ENCODE measurements around the gene TEPSIN. TPM values are rescaled to one million over a fixed set of nuclear protein-coding genes. Genes with fewer than 3 reads are reported as not detected.

Gene TEPSIN
- total and polyA plus RNA-seq, 9 donors = 2.5 to 30.2 (median 24.5) TPM

DNA sequence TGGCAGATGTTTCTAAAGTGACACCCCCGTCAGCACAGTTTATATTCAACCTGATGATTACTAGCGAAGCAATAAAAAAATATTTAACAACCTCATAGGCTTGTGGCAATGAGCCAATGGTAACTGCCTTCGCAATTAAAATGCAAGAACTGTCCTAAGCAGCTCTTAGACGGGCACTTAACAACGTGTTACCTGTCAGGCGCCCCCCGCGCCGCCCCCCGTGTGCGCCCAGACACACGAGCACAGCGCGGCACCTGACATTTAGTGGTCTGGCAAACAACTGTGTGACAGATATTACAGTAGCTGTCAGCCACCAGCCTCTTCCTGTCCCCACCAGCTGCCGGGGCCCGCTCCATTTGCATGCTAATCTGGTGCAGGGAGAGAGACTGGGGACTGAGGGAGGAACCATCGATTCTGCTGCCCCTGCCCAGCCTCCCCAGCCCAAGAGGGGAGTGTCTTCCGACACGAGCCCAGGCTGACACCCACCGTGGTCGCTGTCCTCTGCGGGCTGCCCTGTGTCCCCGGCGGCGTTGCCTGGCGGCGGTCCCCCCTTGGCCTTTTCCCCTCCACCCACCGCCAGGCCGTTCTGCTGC lies 12.9 kb upstream of the TEPSIN start:
- H3K4me3 ChIP-seq = no peak overlapping the region
- no peak for DNase-seq
- no peaks in the 10 kb centered on the region for H3K27me3 ChIP-seq
- H3K36me3 ChIP-seq = no peaks in the 10 kb centered on the region
- intact Hi-C loops (cut with DNase I) = loop anchor here (2.0 to 10.0 kb wide), 4 partner anchors 233 to 353 kb away; no protein-coding TSS in a partner anchor
- H3K4me1 ChIP-seq (ENCODE audit: insufficient read depth) = peaks cover 3% of the 10 kb centered on the region
- 84 to 86% (median 86%) methylated on average over 29 of the region's 29 CpGs for WGBS, 3 donors
- no peak overlapping the region for H3K27ac ChIP-seq
- TF ChIP-seq EP300 (IDR thresholded peaks at IDR 0.05) (no peak), POLR2A (IDR thresholded peaks at IDR 0.05) (no peak), CTCF (IDR thresholded peaks at IDR 0.05) (no peak)
- no peaks in the 10 kb centered on the region for H3K9me3 ChIP-seq

DNA sequence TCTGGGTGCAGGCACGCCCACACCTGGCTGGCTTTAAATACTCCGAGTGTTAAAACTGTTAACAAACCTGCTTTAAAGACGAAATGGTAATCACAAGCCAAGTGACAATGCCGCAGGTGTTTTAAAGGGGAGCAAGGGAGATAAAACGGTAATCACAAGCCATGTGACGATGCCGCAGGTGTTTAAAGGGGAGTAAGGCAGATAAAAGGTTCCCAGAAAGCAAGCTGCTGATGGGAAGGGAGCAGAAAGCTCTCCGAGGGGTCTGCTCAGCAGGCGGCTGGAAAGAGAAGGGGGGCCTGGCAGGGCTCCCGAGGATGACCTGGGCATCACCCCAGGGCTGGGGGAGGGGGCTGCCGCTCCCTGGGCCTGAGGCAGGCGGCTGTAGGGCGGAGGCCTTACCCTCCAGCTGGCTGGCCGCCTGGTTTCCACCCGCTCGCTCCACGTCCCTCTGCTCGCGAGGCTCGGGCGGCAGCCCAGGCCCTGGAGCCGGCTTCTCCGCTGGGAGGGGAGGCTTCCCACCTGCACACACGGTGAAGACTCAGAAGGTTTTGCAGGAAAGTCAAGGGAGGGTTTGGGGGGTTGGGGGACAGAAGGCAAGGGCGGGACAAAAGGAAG lies 12.3 kb upstream of the TEPSIN start:
- WGBS, 3 donors = 76 to 81% (median 79%) methylated on average over 25 of the region's 25 CpGs
- intact Hi-C loops (cut with DNase I) = loop anchor here (5.0 to 10.0 kb wide), 2 partner anchors 351 to 354 kb away; no protein-coding TSS in a partner anchor
- no peak overlapping the region for H3K4me3 ChIP-seq

GRCh38 chr17:81250286-81251093 lies 11.6 kb upstream of the TEPSIN start:
- H3K27ac ChIP-seq = no peak overlapping the region
- no peaks in the 10 kb centered on the region for H3K27me3 ChIP-seq
- peaks cover 3% of the 10 kb centered on the region for H3K4me1 ChIP-seq (ENCODE audit: insufficient read depth)
- H3K4me3 ChIP-seq = no peak overlapping the region
- no peaks in the 10 kb centered on the region for H3K9me3 ChIP-seq
- no peak for DNase-seq
- no peak for TF ChIP-seq CTCF (IDR thresholded peaks at IDR 0.05)
- intact Hi-C loops (cut with DNase I) = loop anchor here (5.0 to 10.0 kb wide), 2 partner anchors 352 to 354 kb away; no protein-coding TSS in a partner anchor
- WGBS, 3 donors = 87 to 89% (median 89%) methylated on average over 24 to 31 of the region's 31 CpGs
- no peaks in the 10 kb centered on the region for H3K36me3 ChIP-seq

More for the DNA sequence above, 12.3 kb upstream of the TEPSIN start:
- DNase-seq = no peak
- Histone ChIP-seq H3K9me3 (no peaks in the 10 kb centered on the region), H3K4me1 (ENCODE audit: insufficient read depth) (peaks cover 3% of the 10 kb centered on the region), H3K36me3 (no peaks in the 10 kb centered on the region), H3K27me3 (no peaks in the 10 kb centered on the region), H3K27ac (no peak overlapping the region)
- no peak for TF ChIP-seq CTCF (IDR thresholded peaks at IDR 0.05)
- TF ChIP-seq EP300 (IDR thresholded peaks at IDR 0.05) = no peak
- no peak for TF ChIP-seq POLR2A (IDR thresholded peaks at IDR 0.05)

GRCh38 chr17:81249223-81250040 lies 10.6 kb upstream of the TEPSIN start:
- Histone ChIP-seq H3K4me1 (ENCODE audit: insufficient read depth) (no peaks in the 10 kb centered on the region), H3K36me3 (no peaks in the 10 kb centered on the region), H3K27ac (no peak overlapping the region), H3K9me3 (no peaks in the 10 kb centered on the region), H3K4me3 (no peak overlapping the region), H3K27me3 (no peaks in the 10 kb centered on the region)
- no peak for DNase-seq
- WGBS, 3 donors = 85 to 92% (median 86%) methylated on average over 15 of the region's 15 CpGs
- intact Hi-C loops (cut with DNase I) = loop anchor here (5.0 to 10.0 kb wide), 2 partner anchors 353 to 355 kb away; no protein-coding TSS in a partner anchor
- TF ChIP-seq EP300 (IDR thresholded peaks at IDR 0.05) = no peak
- no peak for TF ChIP-seq POLR2A (IDR thresholded peaks at IDR 0.05)
- no peak for TF ChIP-seq CTCF (IDR thresholded peaks at IDR 0.05)

All from ovary (tissue), 9 donors.